Adrenal gland (tissue), 12 donors: ENCODE results near the gene MYL3. TPM values are rescaled to one million over a fixed set of nuclear protein-coding genes. Genes with fewer than 3 reads are reported as not detected.

Experiments
- DNase-seq, 7 donors: peaks; one replicate each; pipeline ENCODE4 v3.0.0-alpha.2; 2019 to 2020
- H3K27ac ChIP-seq, 5 donors: fragments of 200-600 bp; sonication (generic) in 4 of 5; 1 replicate in 3 of 5; 2 replicates in 2 of 5; pipeline versions ENCODE4 v1.5.1 to v1.8.0; 2016 to 2020; ENCODE audit warnings: mild to moderate bottlenecking in 1 of 5
- H3K27me3 ChIP-seq: fragments of 200-600 bp; 2 replicates; pipeline ENCODE4 v1.8.0; 2021
- H3K36me3 ChIP-seq, 2 donors: fragments of 200-600 bp; replicated peaks in 1 of 2; 1 replicate in 1 of 2; 2 replicates in 1 of 2; pipeline versions ENCODE4 v1.5.1 to v1.8.0; 2018 to 2022
- H3K4me1 ChIP-seq, 2 donors: fragments of 200-600 bp; replicated peaks in 1 of 2; 1 replicate in 1 of 2; 2 replicates in 1 of 2; pipeline versions ENCODE4 v1.5.1 to v1.8.0; 2018 to 2021
- H3K4me3 ChIP-seq, 4 donors: fragments of 200-600 bp; sonication (generic) in 3 of 4; one replicate each; pipeline ENCODE4 v1.5.1; 2016 to 2018
- H3K9me3 ChIP-seq, 3 donors: fragments of 200-600 bp; sonication (generic) in 1 of 3; replicated peaks in 1 of 3; 1 replicate in 2 of 3; 2 replicates in 1 of 3; pipeline versions ENCODE4 v1.5.1 to v1.8.0; 2016 to 2021
- CTCF ChIP-seq, 6 experiments: fragments of 450-650 bp in 4 of 6; fragments of 200-600 bp in 2 of 6; sonication (generic) in 1 of 6; IDR thresholded peaks; 1 replicate in 5 of 6; 2 replicates in 1 of 6; pipeline versions ENCODE4 v1.5.1 to v1.8.0; 2016 to 2021; ENCODE audit warnings: antibody characterized with exemption in 6 of 6, mild to moderate bottlenecking in 2 of 6, moderate library complexity in 1 of 6
- POLR2A ChIP-seq, 2 donors: fragments of 450-650 bp; IDR thresholded peaks; one replicate each; pipeline ENCODE4 v1.6.1; 2017; ENCODE audit warnings: antibody characterized with exemption in 2 of 2, mild to moderate bottlenecking in 2 of 2, moderate library complexity in 1 of 2
- WGBS, 4 donors: extraction: QIAGEN DNeasy Blood & Tissue Kit in 2 of 4; methylation state at CpG; one replicate each; pipeline versions ENCODE4 v1.1.5 to v1.1.7; 2013 to 2017; 5-methylcytosine and 5-hydroxymethylcytosine counted together
- intact Hi-C, 2 donors: fragments of 100-400 bp; cut with DNase I; formaldehyde crosslinking; loops; one replicate each; pipeline versions ENCODE4 v1.14.1 to v1.15.0; 2022 to 2023
- polyA plus RNA-seq, 3 donors: library from polyadenylated mRNA; stranded (reverse); fragments of 200-250 nt in 2 of 3; fragments of 350-450 nt in 1 of 3; fragmentation: Illumina TruSeq in 1 of 3; extraction: RNeasy Lipid Tissue Mini Kit (QIAGEN cat#74804) in 1 of 3; gene quantifications; one replicate each; pipeline ENCODE4 v1.2.3, GENCODE V29; 2013 to 2014
- total RNA-seq, 9 donors: library from RNA; depleted of rRNA in 4 of 9; stranded (reverse); fragments of >200 nt in 4 of 9; fragments of 120-200 nt in 1 of 9; fragmentation: NEBNext Ultra II Directional in 1 of 9; extraction: Animal tissue kit (Norgen Biotek cat#: 25700) in 1 of 9; gene quantifications; one replicate each; pipeline versions ENCODE4 v1.1.0 to v1.2.4, GENCODE V29; 2013 to 2023
- donor health status: healthy with polysubstance abuse.
- donor health status: Bipolar disorder and iron deficiency.
- donor health status: DM: yes; HTN: yes; CAD: no.
- donor health status: DM: no; HTN: no; CAD: no.
- donor health status: DM: no; HTN: no; CAD: no.
- donor health status: DM: yes; HTN: yes; CAD: no.

The MYL3 gene
- total and polyA plus RNA-seq, 12 donors = 1.4 to 12.7 (median 4.6) TPM; not detected in 1

GRCh38 chr3:46883054-46883829, 20.0 kb upstream of the MYL3 start:
- no peak for DNase-seq
- no peaks in the 10 kb centered on the region for H3K36me3 ChIP-seq
- no peaks in the 10 kb centered on the region for H3K9me3 ChIP-seq
- H3K27me3 ChIP-seq = peaks cover 12% of the 10 kb centered on the region
- H3K27ac ChIP-seq = peak overlapping the region in 2 of 5 donors; percentile 74
- no peak for TF ChIP-seq POLR2A (IDR thresholded peaks at IDR 0.05)
- no peak for TF ChIP-seq CTCF (IDR thresholded peaks at IDR 0.05)
- 1 to 8% (median 5%) methylated on average over 25 to 51 of the region's 78 CpGs for WGBS, 4 donors
- intact Hi-C loops = no loop called here
- peaks cover 15% of the 10 kb centered on the region in 2 donors for H3K4me1 ChIP-seq
- peak overlapping the region in 2 of 4 donors; percentile 25 to 59 for H3K4me3 ChIP-seq

- TF ChIP-seq CTCF (IDR thresholded peaks at IDR 0.05) (no peak), POLR2A (IDR thresholded peaks at IDR 0.05) (no peak)
- peak in 1 of 7 donors; percentile 32 for DNase-seq
These were observed 19.3 kb upstream of the MYL3 start for GRCh38 chr3:46882377-46883053.

GRCh38 chr3:46881596-46882376, 18.5 kb upstream of the MYL3 start:
- no peaks in the 10 kb centered on the region for H3K36me3 ChIP-seq
- peaks cover 12% of the 10 kb centered on the region for H3K27me3 ChIP-seq
- H3K27ac ChIP-seq = peak overlapping the region in 4 of 5 donors; percentile 10 to 74 (median 62)
- peak in 1 of 7 donors; percentile 29 for DNase-seq
- peak overlapping the region in 2 of 4 donors; percentile 25 to 59 for H3K4me3 ChIP-seq
- H3K4me1 ChIP-seq = peaks cover 15% of the 10 kb centered on the region in 2 donors
- WGBS, 4 donors = 3 to 5% (median 3%) methylated on average over 16 to 82 of the region's 83 CpGs
- intact Hi-C loops = no loop called here
- TF ChIP-seq POLR2A (IDR thresholded peaks at IDR 0.05) (no peak), CTCF (IDR thresholded peaks at IDR 0.05) (no peak)
- no peaks in the 10 kb centered on the region for H3K9me3 ChIP-seq

More at GRCh38 chr3:46882377-46883053, 19.3 kb upstream of the MYL3 start:
- H3K4me3 ChIP-seq = peak overlapping the region in 2 of 4 donors; percentile 25 to 59
- intact Hi-C loops = no loop called here
- peaks cover 12% of the 10 kb centered on the region for H3K27me3 ChIP-seq
- H3K4me1 ChIP-seq = peaks cover 15% of the 10 kb centered on the region in 2 donors
- no peaks in the 10 kb centered on the region for H3K9me3 ChIP-seq
- peak overlapping the region in 4 of 5 donors; percentile 10 to 74 (median 62) for H3K27ac ChIP-seq
- 0 to 1% (median 1%) methylated on average over 18 to 72 of the region's 72 CpGs for WGBS, 4 donors
- no peaks in the 10 kb centered on the region for H3K36me3 ChIP-seq
